CD4-positive, CD25-positive, alpha-beta regulatory T cell (primary cell): ENCODE measurements around the gene CHSY3. TPM values are rescaled to one million over a fixed set of nuclear protein-coding genes. Genes with fewer than 3 reads are reported as not detected.

Experiments
- ATAC-seq, 2 donors: fragments of 150-1000 bp; cut with Tn5 transposase; one replicate each; pipeline ENCODE4 v1.10.0; 2021; ENCODE audit warnings: low read depth in 2 of 2, moderate number of reproducible peaks in 2 of 2, moderate library complexity in 1 of 2
- DNase-seq, 3 donors: peaks; one replicate each; pipeline versions ENCODE4 v3.0.0 to v3.0.0-alpha.2; 2012 to 2022; ENCODE audit warnings: mixed read lengths in 1 of 3
- H3K27ac ChIP-seq: one replicate; pipeline ENCODE4 v1.7.0; 2013; ENCODE audit warnings: mild to moderate bottlenecking, low read length; ENCODE audit not compliant: insufficient read depth, poor library complexity, severe bottlenecking
- H3K27me3 ChIP-seq: one replicate; pipeline ENCODE4 v1.7.0; 2013; ENCODE audit warnings: low read length; ENCODE audit not compliant: control insufficient read depth, insufficient read depth
- H3K36me3 ChIP-seq: one replicate; pipeline ENCODE4 v1.7.0; 2013; ENCODE audit warnings: mild to moderate bottlenecking, low read length, moderate library complexity; ENCODE audit not compliant: control insufficient read depth, insufficient read depth
- H3K4me1 ChIP-seq: 2 replicates; pipeline ENCODE4 v1.7.0; 2013; ENCODE audit warnings: mild to moderate bottlenecking, low read length; ENCODE audit not compliant: insufficient read depth, control insufficient read depth, poor library complexity, severe bottlenecking
- H3K4me3 ChIP-seq: one replicate; pipeline ENCODE4 v1.7.0; 2013; ENCODE audit warnings: low read depth, mild to moderate bottlenecking, low read length, moderate library complexity
- H3K9me3 ChIP-seq, 2 experiments: 1 replicate in 1 of 2; 2 replicates in 1 of 2; pipeline ENCODE4 v1.7.0; 2013; ENCODE audit warnings: low read length in 2 of 2, mild to moderate bottlenecking in 1 of 2, moderate library complexity in 1 of 2; ENCODE audit not compliant: control insufficient read depth in 2 of 2
- H3K27ac Mint-ChIP-seq, 3 donors: one replicate each; pipeline ENCODE4 v1.8.0; 2020 to 2022; ENCODE audit warnings: mild to moderate bottlenecking in 3 of 3, mixed read lengths in 3 of 3, moderate library complexity in 2 of 3
- H3K27me3 Mint-ChIP-seq: one replicate; pipeline ENCODE4 v1.8.0; 2022; ENCODE audit warnings: mild to moderate bottlenecking, mixed read lengths
- H3K36me3 Mint-ChIP-seq: one replicate; pipeline ENCODE4 v1.8.0; 2020; ENCODE audit warnings: mixed read lengths
- H3K4me1 Mint-ChIP-seq, 4 donors: one replicate each; pipeline ENCODE4 v1.8.0; 2020 to 2022; ENCODE audit warnings: mixed read lengths in 4 of 4, mild to moderate bottlenecking in 1 of 4
- H3K4me3 Mint-ChIP-seq, 4 donors: one replicate each; pipeline ENCODE4 v1.8.0; 2020 to 2022; ENCODE audit warnings: mild to moderate bottlenecking in 4 of 4, mixed read lengths in 4 of 4, moderate library complexity in 3 of 4
- H3K9me3 Mint-ChIP-seq, 7 donors: one replicate each; pipeline ENCODE4 v1.8.0; 2020 to 2022; ENCODE audit warnings: mixed read lengths in 7 of 7, mild to moderate bottlenecking in 3 of 7, moderate library complexity in 2 of 7
- polyA plus RNA-seq, 4 donors: library from polyadenylated mRNA; unstranded; fragments of 300-500 nt; fragmentation: Illumina TruSeq; gene quantifications; one replicate each; pipeline ENCODE4 v1.2.3, GENCODE V29; 2021
- total RNA-seq: library from RNA; stranded (reverse); gene quantifications from one replicate; pipeline ENCODE4 v1.2.3, GENCODE V29; 2022

The CHSY3 gene
- total and polyA plus RNA-seq, 5 donors from 2014 or later = 0.14 TPM; not detected in 4

DNA sequence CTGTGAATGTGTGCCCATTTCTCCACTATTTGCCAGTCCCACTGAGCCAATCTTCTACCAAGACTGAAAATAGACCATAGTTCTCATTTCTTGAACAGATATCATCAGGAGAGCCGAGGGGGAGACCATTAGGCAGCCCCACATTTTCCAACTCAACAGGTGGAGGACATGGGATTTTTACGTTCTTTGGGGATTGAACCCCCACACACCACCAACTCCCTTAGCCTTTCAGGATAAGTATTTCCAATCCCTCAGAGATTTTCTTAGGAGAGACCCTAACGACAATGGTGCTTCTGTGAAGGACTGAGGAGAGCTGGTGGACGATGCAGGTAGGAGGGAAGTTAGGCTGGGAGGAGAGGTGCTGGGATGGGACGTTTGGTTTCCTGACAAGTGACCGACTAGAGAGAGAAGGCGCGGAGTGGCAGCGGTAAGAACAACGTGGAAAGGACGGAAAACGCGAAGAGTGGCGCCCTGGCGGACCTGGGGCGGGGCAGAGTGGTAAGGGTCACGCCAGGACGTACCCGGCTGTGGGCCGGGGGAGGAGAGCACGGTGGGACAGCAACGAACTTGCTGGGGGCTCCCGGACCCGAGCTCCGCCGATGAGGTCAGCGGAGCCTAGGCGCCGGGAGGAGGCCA, 681 bp upstream of the CHSY3 start:
- DNase-seq (no peak), ATAC-seq (no peak)
- Histone ChIP-seq H3K27ac (no peak overlapping the region), H3K27me3 (peaks cover 15% of the 10 kb centered on the region), H3K9me3 (no peaks in the 10 kb centered on the region), H3K36me3 (no peaks in the 10 kb centered on the region), H3K4me3 (no peak overlapping the region), H3K4me1 (peaks cover 19% of the 10 kb centered on the region)
- Mint-ChIP-seq H3K27ac (peak overlapping the region in 1 of 3 donors; percentile 48), H3K27me3 (peaks cover 52% of the 10 kb centered on the region), H3K4me3 (peak overlapping the region; percentile 66 to 89 (median 77)), H3K9me3 (peaks cover 0 to 6% (median 0%) of the 10 kb centered on the region in 7 donors), H3K4me1 (peaks cover 0 to 19% (median 9%) of the 10 kb centered on the region in 4 donors), H3K36me3 (no peaks in the 10 kb centered on the region)

DNA sequence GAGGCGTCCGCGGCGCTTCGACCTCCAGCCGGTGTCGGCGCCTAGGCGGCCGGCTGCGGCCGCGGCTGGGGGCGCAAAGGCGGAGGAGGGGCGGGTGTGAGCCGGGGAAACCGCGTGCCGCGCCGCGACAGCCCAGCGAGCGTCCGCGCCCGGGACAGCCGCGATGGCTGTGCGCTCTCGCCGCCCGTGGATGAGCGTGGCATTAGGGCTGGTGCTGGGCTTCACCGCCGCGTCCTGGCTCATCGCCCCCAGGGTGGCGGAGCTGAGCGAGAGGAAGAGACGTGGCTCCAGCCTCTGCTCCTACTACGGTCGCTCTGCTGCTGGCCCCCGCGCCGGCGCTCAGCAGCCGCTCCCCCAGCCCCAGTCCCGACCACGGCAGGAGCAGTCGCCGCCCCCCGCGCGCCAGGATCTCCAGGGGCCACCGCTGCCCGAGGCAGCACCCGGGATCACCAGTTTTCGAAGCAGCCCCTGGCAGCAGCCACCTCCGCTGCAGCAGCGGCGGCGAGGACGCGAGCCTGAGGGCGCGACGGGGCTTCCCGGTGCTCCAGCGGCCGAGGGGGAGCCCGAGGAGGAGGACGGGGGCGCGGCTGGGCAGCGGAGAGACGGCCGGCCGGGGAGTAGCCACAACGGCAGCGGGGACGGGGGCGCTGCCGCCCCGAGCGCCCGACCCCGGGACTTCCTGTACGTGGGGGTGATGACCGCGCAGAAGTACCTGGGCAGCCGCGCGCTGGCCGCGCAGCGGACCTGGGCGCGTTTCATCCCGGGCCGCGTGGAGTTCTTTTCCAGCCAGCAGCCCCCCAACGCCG, 605 bp downstream of the CHSY3 start:
- Mint-ChIP-seq H3K27me3 (peaks cover 47% of the 10 kb centered on the region), H3K4me3 (peak overlapping the region in 2 of 4 donors; percentile 73 to 80), H3K36me3 (no peaks in the 10 kb centered on the region), H3K27ac (no peak overlapping the region), H3K4me1 (peaks cover 0 to 19% (median 9%) of the 10 kb centered on the region in 4 donors), H3K9me3 (peaks cover 0 to 6% (median 0%) of the 10 kb centered on the region in 7 donors)
- Histone ChIP-seq H3K4me3 (no peak overlapping the region), H3K36me3 (no peaks in the 10 kb centered on the region), H3K4me1 (peaks cover 19% of the 10 kb centered on the region), H3K27ac (no peak overlapping the region), H3K27me3 (peaks cover 15% of the 10 kb centered on the region), H3K9me3 (no peaks in the 10 kb centered on the region)
- ATAC-seq (peak in 1 of 2 donors; percentile 13), DNase-seq (no peak)

- DNase-seq (no peak), ATAC-seq (peak in 1 of 2 donors; percentile 17)
- Mint-ChIP-seq H3K27me3 (peaks cover 45% of the 10 kb centered on the region), H3K36me3 (no peaks in the 10 kb centered on the region), H3K9me3 (peaks cover 0 to 6% (median 0%) of the 10 kb centered on the region in 7 donors), H3K27ac (no peak overlapping the region), H3K4me3 (peak overlapping the region; percentile 47 to 85 (median 80)), H3K4me1 (peaks cover 0 to 19% (median 9%) of the 10 kb centered on the region in 4 donors)
- Histone ChIP-seq H3K36me3 (no peaks in the 10 kb centered on the region), H3K4me1 (peaks cover 19% of the 10 kb centered on the region), H3K9me3 (no peaks in the 10 kb centered on the region), H3K27me3 (peaks cover 15% of the 10 kb centered on the region), H3K27ac (no peak overlapping the region), H3K4me3 (no peak overlapping the region)
Measured at GRCh38 chr5:129905473-129906176, 1.4 kb downstream of the CHSY3 start.

DNA sequence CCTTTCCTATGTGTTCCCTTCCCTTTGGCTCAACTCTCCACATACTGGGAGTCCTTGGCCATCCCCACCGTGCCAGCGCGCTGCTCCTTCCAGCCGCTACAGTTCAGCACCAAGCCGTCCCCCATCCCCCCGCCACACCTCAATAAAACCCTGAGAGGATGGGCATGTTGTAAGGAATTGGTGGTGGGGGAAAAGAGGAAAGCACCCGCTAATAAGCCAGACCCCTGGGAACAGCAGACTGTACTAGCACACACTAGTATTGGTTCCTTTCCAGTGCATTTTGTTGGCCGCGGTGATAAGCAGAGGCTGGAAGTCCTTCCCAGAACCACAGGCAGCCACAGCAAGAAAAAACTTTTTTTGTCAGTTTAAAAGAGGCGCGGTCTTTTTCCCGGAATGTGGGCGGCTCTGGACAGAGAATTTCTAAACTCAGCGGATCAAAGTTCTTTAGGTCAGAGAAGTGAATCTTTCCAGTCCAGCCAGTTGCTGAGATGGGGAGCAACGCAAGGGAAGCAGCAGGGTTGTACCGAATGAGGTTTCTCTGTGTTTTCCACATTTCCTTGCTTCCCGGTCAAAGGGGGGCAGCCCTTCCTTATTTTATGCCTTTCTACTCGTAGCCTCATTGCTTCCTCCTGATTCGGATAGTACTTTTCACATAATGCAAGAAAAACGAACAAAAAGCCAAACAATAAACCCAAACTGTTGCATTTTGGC, 2.1 kb downstream of the CHSY3 start:
- no peak for ATAC-seq
- peaks cover 0 to 6% (median 0%) of the 10 kb centered on the region in 7 donors for H3K9me3 Mint-ChIP-seq
- peaks cover 15% of the 10 kb centered on the region for H3K27me3 ChIP-seq
- H3K27me3 Mint-ChIP-seq = peaks cover 38% of the 10 kb centered on the region
- H3K36me3 ChIP-seq = no peaks in the 10 kb centered on the region
- no peak overlapping the region for H3K27ac Mint-ChIP-seq
- H3K9me3 ChIP-seq = no peaks in the 10 kb centered on the region
- H3K36me3 Mint-ChIP-seq = no peaks in the 10 kb centered on the region
- no peak overlapping the region for H3K27ac ChIP-seq
- peaks cover 19% of the 10 kb centered on the region for H3K4me1 ChIP-seq
- peaks cover 0 to 19% (median 9%) of the 10 kb centered on the region in 4 donors for H3K4me1 Mint-ChIP-seq
- DNase-seq = no peak
- H3K4me3 Mint-ChIP-seq = peak overlapping the region; percentile 47 to 85 (median 80)
- no peak overlapping the region for H3K4me3 ChIP-seq

DNA sequence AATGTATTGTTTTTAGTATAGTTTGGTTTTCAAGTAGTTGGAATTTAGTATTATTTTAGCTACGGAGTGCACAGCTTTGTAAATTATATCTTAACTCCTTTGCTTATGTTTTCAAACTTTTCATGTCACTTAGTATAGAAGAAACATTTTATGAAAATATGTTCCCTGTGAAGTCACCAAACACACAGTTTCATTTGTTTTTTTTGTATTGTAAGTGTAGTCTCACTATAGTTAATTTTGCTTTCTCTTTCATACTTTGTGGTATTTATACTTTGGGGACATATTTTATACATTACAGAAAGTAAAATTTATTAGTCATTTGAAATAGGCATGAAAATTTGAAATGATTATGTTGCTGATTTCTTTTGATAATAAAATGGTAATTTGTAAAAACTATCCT, 5.0 kb downstream of the CHSY3 start:
- Mint-ChIP-seq H3K4me1 (peaks cover 0 to 12% (median 4%) of the 10 kb centered on the region in 4 donors), H3K36me3 (no peaks in the 10 kb centered on the region), H3K27me3 (peaks cover 18% of the 10 kb centered on the region), H3K27ac (no peak overlapping the region), H3K9me3 (peaks cover 0 to 5% (median 0%) of the 10 kb centered on the region in 7 donors), H3K4me3 (no peak overlapping the region)
- Histone ChIP-seq H3K4me1 (peaks cover 14% of the 10 kb centered on the region), H3K36me3 (no peaks in the 10 kb centered on the region), H3K27me3 (peaks cover 11% of the 10 kb centered on the region), H3K4me3 (no peak overlapping the region), H3K9me3 (no peaks in the 10 kb centered on the region), H3K27ac (no peak overlapping the region)
- DNase-seq = no peak
- no peak for ATAC-seq

DNA sequence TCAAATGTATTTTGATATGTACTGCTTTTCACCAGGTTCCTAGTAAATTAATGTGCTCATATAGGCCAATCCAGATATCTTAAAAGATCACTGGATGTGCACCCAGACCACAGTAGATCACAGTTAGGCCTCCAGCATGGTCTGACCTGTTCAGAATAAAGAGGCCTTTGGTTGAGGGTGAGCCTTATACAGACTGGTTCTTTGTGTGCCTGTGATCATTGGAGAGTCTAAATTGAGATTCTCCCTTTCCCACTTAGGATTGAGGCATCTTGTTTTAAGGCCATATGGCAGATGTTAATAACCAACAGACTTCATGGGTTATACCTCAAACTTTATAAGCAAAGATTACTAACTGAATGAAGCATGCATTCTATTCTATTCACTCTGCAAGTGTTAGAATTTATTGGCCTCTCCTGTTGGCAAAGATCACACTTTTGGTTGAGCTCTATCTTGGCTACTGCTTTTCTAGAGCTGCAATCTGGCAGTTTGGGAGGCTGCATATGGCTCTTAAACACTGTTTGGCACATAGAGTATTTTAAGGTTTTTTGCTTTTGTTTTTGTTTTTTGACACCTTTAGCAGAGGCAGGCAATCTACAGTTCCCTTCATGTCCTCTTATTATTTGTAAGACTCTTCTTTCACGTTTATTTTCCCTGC, 8.5 kb downstream of the CHSY3 start:
- Histone ChIP-seq H3K36me3 (no peaks in the 10 kb centered on the region), H3K4me1 (no peaks in the 10 kb centered on the region), H3K4me3 (no peak overlapping the region), H3K27ac (no peak overlapping the region), H3K27me3 (peaks cover 3% of the 10 kb centered on the region), H3K9me3 (no peaks in the 10 kb centered on the region)
- Mint-ChIP-seq H3K9me3 (peaks cover 0 to 3% (median 0%) of the 10 kb centered on the region in 7 donors), H3K27ac (no peak overlapping the region), H3K4me1 (peaks cover 0 to 2% (median 0%) of the 10 kb centered on the region in 4 donors), H3K27me3 (peaks cover 7% of the 10 kb centered on the region), H3K36me3 (no peaks in the 10 kb centered on the region), H3K4me3 (no peak overlapping the region)
- DNase-seq (no peak), ATAC-seq (no peak)

- Mint-ChIP-seq H3K27me3 (peaks cover 7% of the 10 kb centered on the region), H3K27ac (no peak overlapping the region), H3K9me3 (peaks cover 0 to 6% (median 0%) of the 10 kb centered on the region in 7 donors), H3K4me1 (peaks cover 0 to 2% (median 0%) of the 10 kb centered on the region in 4 donors), H3K4me3 (no peak overlapping the region), H3K36me3 (no peaks in the 10 kb centered on the region)
- H3K36me3 ChIP-seq = no peaks in the 10 kb centered on the region
- H3K9me3 ChIP-seq = no peaks in the 10 kb centered on the region
- no peak for DNase-seq
- no peaks in the 10 kb centered on the region for H3K4me1 ChIP-seq
- H3K27me3 ChIP-seq = no peaks in the 10 kb centered on the region
- no peak overlapping the region for H3K4me3 ChIP-seq
- H3K27ac ChIP-seq = no peak overlapping the region
- ATAC-seq = no peak
Measured at GRCh38 chr5:129915415-129915814, 11.2 kb downstream of the CHSY3 start.
